GM18951 (cell line): ENCODE measurements around the gene PGRMC2.
"Not testable (repeated sequence)": the region's sequence is repeated elsewhere in the genome, so short reads cannot be mapped to it uniquely, and the experiment has no call there.

Experiments used
- POLR2A ChIP-seq: IDR thresholded peaks from 4 replicates; pipeline ENCODE4 v1.6.1; 2011; ENCODE audit warnings: mild to moderate bottlenecking; ENCODE audit not compliant: insufficient read length, insufficient read depth; ENCODE audit errors: extremely low read depth
- in situ Hi-C: fragments of 300-500 bp; cut with MboI; formaldehyde crosslinking; loops from one replicate; pipeline ENCODE4 v1.12.0; 2022; ENCODE audit warnings: low sequenced_read_pairs, mixed read lengths, inconsistent platforms; ENCODE audit not compliant: unreplicated experiment

The PGRMC2 gene

DNA sequence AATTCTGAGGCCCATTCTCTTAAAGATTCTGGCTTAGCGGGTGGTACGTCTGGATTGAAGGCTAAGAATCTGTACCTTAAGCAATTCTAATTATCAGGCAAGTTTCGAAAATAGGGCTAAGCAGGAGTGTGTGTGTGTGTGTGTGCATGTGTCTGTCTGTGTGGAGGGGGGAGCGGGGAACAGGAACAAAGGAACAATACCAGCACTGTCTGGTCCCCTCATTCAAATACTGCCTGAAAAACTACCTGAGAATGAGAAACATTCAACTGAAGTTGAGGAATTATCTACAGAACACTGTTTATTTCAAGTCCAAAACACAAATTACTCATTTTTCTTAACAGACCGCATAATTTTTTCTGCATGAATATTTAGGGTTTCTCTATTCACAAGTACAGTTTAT is 18.6 kb downstream of the PGRMC2 start:
- in situ Hi-C loops, result no loop called here
- TF ChIP-seq POLR2A, result no peak

DNA sequence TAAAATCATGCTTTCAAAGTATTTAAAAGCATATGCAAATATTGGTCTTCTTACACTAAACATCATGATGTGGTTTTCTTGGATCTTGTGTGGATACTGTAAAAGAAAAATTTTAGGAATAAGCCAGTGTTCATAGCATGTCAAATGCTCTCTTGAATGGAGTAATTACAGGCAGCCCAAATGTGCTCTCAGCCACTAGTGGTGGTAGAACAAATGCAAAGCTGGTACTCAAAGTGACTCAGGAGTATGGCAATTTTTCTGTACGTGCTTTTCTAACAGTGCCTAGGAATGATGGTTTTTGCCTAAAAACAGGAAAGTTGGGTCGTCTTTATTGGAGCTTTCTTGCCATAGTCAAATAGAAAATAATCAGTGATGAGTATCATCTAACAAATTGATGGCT is 19.9 kb downstream of the PGRMC2 start:
- no peak for TF ChIP-seq POLR2A
- in situ Hi-C loops, result no loop called here

DNA sequence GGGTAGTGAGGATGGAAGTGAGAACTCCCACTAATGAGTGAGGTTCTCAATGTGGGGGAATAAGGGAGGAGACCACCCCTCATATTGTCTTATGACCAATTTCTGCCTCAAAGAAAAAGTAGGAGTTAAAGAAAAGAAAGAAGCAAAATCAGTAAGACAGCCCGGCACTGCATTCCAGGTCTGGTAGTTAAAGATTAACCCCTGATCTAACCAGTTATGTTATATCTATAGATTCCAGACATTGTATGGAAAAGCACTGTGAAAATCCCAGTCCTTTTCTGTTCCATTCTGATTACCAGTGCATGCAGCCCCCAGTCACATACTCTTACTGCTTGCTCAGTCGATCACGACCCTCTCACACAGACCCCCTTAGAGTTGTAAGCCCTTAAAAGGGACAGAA is 20.4 kb downstream of the PGRMC2 start:
- in situ Hi-C loops, result not testable (repeated sequence)

DNA sequence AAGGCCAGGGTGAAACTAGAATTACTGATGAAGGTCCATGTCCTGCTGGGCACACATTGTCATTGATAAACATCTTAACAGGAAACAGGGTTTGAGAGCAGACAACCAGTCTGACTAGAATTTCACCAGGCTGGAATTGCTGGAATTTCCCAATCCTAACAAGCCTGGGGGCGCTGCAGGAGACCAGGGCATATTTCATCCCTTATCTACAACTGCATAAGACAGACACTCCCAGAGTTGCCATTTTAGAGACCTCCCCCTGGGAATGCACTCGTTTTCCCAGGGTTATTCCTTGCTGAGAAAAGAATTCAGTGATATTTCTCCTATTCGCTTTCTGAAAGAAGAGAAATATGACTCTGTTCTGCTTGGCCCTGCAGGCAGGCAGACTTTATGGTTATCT is 22.1 kb downstream of the PGRMC2 start:
- in situ Hi-C loops, result not testable (repeated sequence)

DNA sequence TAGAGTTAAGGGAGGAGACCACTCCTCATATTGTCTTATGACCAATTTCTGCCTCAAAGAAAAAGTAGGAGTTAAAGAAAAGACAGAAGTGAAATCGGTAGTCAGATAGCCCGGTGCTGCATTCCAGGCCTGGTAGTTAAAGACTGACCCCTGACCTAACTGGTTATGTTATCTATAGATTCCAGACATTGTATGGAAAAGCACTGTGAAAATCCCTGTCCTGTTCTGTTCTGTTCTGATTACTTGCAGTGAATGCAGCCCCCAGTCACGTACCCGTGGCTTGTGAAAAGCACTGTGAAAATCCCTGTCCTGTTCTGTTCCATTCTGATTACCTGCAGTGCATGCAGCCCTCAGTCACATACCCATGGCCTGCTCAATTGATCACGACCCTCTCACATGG is 27.7 kb downstream of the PGRMC2 start:
- in situ Hi-C loops, result not testable (repeated sequence)

DNA sequence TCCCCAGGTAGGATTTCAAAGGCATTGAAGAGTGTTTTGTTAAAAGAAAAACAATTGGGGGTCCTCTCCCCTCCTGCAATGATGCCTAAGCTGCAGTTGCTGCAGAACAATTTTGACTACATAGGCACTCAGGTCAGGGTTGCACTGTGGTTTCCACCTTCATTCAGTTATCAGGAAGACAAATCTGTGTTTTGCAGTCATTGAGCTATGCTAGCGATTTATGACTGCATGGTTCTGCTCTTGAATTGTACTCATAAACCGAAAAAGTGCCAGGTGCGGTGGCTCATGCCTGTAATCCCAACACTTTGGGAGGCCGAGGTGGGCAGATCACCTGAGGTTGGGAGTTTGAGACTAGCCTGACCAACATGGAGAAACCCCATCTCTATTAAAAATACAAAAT is 29.4 kb downstream of the PGRMC2 start:
- in situ Hi-C loops, result not testable (repeated sequence)

DNA sequence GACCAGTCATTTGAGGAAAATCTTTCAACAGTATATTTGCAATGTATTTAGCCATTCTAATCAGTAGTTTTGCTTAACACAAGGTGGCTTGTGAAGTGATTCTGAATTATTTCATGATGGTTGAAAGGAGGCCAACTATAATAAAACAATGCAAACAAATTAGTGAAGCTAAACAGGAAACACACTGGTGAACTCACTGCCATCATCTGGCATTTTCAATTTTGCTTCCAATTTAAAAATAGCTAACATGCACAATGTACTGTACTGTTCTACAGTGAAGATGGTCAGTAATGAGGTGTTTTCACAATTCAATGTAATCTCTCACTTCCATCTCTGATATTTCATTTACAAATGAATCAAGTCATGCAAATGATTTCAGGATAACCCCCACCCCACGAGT is 31.1 kb downstream of the PGRMC2 start:
- TF ChIP-seq POLR2A, result no peak
- in situ Hi-C loops, result no loop called here

DNA sequence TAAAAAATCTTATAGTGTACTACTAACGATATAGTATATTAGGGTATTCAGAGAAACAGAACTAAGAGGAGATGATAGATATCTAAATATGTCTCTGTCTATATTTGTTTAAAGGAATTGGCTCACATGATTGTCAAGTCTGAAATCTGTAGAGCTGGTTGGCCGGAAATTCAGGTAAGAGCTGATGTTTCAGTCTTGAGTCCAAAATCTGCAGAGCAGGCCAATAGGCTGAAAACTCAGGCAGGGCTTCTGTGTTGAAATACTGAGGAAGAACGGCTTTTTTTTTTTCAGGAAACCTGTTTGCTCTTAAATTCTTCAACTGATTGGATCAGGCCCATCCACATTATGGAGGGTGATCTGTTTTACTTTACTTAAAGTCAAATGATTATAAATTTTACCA is 31.7 kb downstream of the PGRMC2 start:
- TF ChIP-seq POLR2A, result no peak
- in situ Hi-C loops, result no loop called here

DNA sequence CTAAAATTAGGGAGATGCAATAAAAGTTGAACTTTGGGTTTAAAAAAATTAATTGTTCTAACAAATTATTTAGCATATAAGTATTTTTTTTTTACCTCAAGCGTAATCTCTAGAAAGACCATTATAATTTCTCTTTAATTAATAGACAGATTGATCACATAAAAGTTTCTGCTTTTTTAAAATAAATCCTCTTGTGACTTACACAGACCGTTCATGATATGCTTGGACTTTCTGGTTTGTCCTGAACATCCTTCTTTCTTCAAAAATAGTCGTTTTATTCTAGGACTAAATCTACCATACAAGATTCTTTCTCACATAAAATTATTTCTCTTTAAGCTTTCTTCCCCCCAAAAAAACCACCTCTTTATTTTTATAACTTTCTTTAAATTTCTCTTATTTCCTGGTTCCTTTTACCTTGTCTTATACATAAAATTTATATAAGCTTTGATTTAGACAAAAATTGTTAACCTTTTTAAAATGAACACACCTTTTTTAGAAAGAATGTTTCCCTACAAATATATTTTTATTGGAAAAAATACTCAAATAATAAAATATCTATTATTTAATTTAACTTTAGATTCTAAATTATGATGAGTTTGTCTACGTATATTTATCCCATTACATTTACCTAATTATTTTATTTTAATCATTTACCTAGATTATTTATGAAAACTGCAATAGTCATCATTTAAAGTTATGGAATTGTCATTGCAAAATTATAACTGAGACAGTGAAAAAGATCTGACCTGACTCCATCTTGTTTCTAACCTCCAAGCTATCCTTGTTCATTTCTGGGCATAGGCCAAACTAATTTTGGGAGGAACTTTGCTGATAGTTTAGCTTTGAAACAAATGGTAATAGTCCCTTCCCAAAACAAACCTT is 37.6 kb downstream of the PGRMC2 start:
- TF ChIP-seq POLR2A, result no peak
- in situ Hi-C loops, result no loop called here

DNA sequence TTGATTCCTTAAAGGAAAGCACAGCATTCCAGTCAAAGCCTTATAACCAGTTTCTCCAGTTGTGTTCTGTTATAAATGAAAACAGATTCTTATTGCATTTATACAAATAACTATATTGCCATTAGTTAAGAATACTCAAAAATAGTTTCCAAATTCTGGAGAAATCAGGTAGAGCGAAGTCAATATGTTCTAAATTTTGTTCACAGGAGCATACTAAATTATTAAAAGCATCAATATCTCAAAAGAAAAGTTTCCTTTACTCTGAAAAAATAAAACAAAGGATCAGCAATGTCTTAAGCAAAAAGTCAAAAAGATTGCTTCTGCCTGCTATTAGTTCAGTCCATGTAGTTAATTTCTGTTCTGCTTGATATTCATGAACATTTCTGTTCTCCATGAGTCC is 39.7 kb downstream of the PGRMC2 start:
- in situ Hi-C loops, result no loop called here
- TF ChIP-seq POLR2A, result no peak

DNA sequence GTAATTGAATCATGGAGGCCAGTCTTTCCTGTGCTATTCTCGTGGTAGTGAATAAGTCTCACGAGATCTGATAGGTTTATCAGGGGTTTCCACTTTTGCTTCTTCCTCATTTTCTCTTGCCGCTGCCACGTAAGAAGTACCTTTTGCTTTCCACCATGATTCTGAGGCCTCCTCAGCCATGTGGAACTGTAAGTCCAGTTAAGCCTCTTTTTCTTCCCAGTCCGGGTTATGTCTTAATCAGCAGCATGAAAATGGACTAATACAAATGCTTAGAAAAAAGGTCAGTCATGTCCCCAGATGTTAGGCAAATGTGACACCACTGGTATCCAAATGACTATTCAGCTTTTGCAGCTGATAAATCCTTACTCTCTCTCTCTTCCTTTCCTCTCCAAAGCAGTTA is 42.2 kb downstream of the PGRMC2 start:
- in situ Hi-C loops, result not testable (repeated sequence)

DNA sequence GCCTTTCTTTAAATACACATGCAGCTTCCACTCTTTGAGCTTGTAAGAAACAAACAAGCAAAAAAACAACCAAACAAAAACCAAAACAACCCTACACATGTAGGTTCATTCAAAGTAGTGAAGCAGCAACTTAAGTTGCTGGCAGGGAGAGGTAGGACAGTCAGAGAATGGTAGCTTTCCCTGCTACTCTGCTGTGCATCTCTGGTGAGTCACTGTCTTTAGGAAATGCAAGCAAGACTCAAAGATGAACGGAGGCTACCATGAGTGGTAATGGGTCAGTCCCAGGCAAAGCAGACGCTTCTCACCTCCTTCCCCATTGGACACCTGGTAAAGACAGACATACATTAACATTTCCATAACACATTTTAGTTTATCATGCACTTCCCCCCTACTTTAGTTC is 43.2 kb downstream of the PGRMC2 start:
- in situ Hi-C loops, result no loop called here

DNA sequence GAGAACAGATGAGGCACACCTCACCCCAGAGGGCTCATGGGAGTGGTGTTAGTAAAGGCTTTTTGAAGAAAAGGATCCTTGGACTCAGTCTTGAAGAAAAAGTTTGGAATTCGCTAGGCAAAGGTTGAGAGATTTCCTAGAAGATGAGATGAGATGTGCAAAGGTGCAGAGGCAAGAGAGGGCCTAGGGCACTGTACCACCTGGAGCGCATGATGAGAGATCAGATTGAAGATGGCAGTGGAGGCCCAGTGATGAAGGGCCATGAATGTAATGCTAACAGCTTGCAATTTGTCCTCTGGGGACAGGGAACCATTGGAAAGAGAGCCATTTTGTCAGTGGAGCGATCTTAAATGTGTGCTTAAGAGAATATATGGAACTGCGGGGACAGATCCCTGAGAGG is 45.0 kb downstream of the PGRMC2 start:
- no peak for TF ChIP-seq POLR2A
- in situ Hi-C loops, result no loop called here

More for the DNA sequence above, 43.2 kb downstream of the PGRMC2 start:
- no peak for TF ChIP-seq POLR2A

DNA sequence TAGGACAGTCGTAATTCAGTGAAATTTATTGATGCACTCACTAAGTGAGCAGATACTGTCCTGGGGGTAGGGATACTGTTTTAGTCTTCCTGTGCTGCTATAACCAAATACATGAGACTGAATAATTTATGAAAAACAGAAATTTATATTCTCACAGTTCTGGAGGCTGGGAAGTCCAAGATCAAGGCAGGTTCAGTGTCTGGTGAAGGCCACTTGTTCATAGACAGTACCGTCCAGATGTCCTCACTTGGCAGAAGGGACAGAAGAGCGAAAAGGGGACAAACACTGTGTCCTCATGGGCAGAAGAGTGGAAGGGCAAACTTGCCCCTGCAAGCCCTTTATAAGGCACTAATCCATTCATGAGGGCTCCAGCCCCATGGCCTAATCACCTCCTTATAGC is 45.6 kb downstream of the PGRMC2 start:
- in situ Hi-C loops, result no loop called here
- TF ChIP-seq POLR2A, result no peak

DNA sequence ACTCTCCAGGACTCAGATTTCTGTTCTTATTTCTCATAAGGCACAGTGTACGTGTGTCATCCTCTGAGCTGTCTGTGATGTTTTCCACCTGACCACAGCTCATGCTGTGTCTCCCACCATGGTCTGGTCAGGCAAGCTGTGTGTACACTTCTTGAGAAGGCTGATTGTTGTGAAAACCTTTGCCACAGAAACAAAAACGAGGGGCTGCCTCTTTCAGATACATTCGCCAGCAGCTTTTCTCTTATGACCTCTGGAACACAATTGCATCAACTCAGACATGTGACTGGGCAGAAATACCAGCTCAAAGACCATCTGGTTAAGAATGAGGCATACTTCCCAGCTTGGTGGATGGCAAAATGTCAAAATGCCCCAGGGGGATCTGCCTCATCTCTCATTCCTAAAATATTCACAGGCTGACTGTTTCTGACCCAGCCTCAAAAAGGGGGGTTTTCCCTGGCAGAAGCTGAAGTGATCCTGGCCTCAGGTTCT is 46.1 kb downstream of the PGRMC2 start:
- in situ Hi-C loops, result no loop called here
- TF ChIP-seq POLR2A, result no peak
